HG03571 (cell line): ENCODE data around the gene TMEM119.

ENCODE experiments used
- ATAC-seq: cut with Tn5 transposase; IDR thresholded peaks from one replicate; pipeline ENCODE4 v1.9.1; 2021; ENCODE audit not compliant: unreplicated experiment

Gene TMEM119, protein sequence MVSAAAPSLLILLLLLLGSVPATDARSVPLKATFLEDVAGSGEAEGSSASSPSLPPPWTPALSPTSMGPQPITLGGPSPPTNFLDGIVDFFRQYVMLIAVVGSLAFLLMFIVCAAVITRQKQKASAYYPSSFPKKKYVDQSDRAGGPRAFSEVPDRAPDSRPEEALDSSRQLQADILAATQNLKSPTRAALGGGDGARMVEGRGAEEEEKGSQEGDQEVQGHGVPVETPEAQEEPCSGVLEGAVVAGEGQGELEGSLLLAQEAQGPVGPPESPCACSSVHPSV

DNA sequence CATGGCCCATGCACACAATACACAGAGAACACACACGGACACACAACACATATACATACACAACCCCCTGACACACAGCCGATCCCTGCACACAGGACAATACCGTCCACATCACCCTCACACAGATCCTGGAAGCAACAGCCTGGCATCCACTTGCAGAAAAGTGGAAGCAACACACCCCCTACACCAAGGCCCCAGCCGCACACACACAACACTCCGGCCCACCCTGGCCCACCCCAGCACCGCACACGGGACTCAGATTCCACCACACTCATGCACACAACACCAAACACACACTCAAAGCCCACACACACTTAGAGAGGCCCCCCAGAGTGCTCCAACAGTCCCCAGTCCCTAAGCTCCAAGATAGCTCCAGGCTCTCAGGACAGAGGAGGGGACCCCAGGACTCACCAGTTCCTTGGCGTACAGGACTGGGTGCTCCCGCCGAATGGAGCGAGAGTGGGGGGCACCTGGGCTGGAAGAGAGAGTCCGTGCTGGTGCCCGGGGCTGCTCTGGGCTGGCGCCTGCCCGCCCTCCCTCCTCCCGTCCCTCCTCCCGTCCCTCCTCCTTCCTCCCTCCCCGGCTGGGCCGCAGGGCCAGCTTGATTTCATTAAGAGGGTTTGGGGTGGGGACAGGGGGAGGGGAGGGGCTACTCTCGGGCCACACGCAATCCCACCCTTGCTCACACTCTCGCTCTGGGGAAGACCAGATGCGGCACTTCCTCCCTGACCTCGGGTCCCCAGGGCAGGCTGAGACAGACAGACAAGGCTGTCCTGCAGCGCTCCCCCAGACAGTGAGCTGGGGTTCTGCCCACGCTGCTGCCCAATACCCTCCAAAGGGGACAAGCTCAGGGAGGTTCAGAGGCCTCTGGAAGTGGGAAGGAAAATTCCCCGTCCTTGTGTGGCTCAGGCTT is at the start of gene TMEM119:
TMEM119 (minus strand) TSS at position 526 of the 913 bp plus-strand sequence. CDS start 5,701 bp downstream, outside the sequence.
- no peak for ATAC-seq

DNA sequence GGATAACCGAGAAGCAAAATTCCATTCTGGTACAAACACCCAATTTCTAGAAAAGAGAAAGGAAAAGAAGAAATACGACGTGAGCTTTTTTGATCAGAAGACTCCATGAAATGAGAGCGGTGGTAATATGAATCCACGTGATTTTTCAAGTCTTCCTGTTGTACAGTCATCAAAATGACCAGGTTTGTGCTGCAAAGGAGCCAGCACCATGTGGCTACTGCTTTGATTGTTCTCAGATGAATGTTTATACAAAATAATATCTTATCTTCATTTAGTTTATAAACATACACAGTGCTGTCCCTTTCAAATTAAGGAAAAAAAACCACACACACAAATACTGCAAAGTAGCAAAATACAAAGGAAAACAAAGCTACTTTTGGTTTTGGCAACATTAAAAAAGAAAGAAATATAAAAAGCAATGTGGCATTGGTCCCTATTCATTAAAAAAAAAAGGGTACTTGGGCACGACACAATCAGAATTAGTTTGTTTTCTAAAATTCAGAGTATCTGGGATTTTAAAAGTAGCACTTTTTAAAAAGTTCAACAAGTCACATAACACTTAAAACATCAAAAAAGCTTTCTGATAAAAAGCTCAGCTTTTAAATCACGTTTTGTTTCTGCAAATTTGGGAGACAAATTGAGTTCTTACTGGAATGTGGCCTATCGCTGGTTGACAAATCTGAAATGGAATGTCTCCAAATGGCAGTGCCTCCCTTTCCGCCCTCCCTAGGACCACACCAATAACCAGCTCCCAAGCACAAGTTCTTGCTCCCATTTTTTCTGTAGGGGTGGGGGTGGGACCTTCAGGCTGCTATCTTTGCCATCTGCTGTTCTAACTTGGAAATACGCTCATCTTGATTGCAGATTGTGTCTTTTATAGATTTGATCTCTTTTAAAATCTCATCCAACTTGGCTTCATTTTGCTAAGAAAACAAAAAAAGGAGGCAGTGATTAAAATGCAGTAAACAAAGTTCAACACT is 49.0 kb upstream of the TMEM119 start:
- ATAC-seq, result no peak

DNA sequence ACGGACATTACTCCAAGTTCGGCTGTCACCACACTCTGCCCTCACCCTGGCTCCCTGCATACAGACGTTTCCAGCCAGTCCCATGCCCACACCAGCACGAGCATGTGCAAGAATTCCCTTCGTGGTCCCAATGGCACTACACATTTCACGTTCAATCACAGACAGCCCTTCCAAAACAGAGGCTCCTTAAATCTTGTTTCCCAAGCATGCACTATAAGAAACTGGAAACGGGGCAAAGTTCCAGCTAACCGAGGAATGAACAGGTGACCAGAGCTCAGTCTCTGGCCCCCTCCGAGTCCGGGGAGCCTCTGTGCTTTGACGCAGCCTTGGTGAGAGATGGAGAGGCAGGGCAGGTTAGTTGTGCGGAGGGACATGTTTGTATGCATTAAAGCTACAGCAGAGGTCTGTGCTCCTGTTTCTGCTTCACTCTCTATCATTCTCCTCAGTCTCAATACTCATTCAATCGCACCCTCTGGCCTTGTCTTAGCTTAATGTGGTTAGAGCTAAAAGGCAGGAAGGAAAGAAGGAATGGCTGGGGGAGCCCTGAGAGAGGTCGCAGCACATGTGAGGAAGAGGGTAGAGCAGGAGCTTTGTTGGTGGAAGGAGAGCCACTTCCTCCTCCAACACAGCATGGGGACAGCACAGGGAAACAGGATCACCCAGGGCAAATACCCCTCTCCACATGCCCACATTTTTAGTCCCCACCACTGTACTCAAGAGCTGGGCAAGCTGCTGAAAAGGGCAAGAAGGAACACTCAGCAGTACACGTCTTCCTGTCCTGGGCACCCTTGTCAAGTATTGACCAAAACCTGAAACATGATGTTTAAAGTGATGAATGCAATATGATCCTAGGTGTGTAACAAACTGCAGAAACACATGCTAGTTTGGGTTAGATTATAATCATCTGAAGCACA is 48.1 kb upstream of the TMEM119 start:
- ATAC-seq, result no peak

DNA sequence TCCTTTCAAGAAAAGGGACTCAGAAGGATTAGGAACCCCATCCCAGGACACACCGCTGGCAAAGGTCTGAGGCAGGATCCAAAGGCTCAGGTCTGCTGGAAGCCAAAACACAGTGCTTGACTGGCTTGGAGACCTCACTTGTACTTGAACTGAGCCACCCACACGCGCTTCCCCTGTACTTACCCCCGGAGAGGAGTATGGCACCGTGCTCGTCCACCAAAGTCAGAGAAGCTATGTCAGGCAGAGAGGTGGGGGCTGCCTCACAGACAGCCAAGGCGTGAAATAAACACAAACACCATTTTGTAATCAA is 46.9 kb upstream of the TMEM119 start:
- no peak for ATAC-seq

DNA sequence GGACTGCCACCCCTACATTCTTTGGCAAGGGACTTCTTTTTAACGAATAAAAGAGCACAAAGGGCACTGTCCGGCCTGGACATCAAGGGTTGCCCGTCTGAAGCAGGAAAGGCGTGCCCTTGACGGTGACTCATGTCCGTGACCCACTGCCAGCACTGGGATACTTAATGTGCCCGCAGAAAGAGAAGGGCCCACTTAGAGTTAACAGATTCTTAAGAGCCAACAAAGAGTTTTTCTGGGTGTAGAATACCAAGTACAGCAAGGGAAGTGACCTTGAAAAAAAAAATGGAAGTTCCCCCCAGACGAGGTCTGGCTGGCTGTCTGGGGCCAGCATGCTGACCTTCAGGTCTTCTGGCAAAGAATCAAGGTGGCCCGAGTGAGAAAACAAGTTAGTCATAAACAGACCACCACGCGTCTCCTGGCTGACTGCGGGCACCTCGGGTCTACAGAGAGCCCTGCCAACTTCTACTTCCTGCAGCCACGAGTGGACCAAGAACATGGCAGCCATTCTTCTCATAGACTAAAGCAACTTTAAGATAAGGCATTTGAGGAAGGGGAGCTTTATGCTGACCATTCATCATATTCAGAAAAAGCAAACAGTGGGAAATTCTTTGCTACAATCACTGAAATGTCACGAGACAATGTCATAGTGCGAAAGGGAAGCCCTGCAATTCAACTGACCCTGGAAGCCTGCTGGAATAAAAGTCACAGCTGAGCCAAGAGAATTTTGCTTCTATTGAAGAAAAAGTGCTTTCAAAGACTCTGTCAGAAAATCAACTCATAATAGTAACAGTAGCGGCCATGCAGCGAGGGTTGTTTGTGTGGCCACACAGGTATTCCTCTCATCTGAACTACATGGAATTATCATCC is 46.3 kb upstream of the TMEM119 start:
- no peak for ATAC-seq

DNA sequence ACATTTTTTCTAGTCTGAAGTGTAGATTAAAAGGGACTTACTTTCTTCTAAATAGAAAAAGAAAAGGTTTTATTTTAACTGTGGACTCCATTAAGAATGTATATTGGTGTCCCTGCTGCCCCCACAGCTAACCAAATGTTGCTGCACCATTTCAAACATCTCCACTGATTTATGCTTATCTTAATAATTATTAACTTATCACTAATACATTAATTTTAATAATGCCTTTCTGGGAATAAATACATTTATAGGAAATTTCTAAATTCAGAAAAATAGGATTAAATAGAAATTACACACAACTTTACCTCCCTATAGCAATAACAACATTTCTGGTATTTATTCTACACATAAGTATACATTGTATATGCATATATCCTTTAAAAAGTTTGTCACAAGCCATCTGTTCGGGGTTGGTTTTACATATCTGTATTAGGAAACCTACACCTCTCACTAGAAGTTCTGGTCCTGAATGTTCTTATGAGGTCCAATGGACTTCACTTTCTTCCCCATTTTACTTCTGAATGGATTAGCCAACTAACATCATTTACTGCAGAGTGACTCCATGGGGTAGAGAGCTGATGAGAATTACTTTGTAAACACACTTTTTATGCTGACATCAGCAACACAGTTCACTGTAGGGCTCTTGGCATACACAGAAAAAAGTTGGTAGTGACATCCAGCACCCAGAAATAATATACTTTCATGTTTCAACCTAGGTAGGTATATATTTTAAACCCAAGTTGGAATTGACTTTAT is 45.2 kb upstream of the TMEM119 start:
- no peak for ATAC-seq

DNA sequence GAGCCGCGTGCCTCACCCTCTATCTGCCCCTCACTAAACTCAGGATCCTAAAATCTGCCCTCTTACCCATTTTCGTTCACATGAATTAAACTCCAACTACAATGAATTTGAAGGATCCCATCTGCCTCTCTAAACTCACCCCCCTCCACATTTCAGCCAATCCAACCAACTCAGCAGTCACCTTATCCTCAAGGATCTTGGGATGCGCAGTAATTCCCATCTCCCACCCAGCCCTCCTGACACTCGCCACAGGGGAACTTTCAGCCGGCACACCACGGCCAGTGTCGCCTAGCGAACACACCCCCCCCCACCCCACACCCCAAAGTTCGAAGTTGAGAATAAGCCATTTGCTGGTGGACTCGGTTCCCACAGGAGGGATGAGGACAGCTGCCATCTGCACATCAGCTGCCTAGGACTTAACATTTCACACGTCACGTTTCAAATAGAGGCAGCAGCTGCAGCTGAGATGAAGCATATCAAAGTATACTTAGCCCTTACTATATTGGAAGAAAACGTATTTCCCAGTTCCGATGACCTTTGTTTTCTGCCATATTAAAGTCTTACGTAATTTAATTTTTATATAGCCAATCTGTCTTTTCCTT is 44.5 kb upstream of the TMEM119 start:
- ATAC-seq, result no peak

DNA sequence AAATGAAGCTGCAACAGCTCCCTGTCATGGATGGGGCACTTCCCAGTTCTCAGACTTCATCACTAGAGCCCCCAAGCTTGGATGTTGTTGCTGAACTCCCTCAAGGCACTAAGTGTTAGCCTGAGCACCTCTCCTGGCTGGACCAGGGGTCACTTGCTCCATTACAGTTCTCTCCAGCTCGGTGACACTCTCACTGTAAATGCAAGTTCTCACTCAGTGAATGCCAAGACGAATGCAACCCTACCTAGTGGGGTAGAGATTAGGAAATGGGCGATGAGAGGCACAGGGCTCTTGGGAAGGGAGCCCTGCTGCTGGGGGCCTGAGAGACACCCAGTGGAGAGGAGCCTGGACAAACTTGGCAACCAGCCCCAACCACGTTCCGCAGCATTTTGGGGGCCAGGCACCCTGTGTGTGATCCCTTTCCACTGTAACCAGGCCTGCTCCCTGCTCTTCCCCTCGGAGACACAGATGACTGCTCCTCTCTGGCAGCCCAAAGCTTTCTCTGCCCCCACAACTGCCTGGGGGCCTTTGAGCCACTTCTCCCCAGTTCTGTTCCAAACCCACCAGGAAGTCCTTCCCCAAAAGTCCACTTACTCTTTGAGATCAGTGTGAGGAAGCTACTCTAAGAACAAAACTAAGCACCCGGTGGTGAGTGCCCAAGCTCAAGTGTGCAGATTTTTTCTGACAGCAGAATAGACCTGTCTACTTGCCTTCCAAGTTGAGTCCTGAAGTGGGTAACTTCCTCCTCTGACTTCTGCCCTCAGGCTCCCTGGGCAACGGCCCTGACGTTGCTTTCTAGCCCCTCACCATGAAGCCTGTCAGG is 43.8 kb upstream of the TMEM119 start:
- no peak for ATAC-seq

DNA sequence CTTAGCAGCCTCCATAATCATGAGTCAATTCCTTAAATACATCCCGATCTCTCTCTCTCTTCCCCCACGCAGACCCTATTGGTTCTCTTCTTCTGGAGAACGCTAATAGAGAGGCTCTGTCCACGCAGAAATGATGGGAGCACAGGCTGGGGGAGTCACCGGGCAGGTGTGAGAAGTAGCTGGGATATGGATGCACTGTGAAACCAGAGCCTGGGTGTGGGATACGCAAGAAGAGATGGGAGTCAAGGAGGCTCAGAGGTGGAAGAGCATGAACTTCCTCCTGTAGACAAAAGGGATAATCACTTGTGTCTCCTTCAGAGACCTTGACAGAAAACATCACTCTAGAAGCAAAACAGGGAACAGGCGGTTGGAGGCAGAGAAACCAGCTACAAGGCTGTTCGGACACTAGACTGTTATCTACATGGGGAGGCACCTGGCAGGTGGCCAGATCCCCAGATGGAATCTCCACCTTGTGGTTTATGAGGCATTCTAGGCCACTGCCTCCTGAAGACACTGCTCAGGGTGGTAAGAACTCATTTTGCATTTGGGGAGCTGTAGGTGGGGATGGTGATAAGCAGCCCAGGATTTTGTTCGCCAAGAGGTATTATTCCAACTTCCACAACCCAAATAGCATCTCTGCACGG is 43.0 kb upstream of the TMEM119 start:
- ATAC-seq, result no peak

DNA sequence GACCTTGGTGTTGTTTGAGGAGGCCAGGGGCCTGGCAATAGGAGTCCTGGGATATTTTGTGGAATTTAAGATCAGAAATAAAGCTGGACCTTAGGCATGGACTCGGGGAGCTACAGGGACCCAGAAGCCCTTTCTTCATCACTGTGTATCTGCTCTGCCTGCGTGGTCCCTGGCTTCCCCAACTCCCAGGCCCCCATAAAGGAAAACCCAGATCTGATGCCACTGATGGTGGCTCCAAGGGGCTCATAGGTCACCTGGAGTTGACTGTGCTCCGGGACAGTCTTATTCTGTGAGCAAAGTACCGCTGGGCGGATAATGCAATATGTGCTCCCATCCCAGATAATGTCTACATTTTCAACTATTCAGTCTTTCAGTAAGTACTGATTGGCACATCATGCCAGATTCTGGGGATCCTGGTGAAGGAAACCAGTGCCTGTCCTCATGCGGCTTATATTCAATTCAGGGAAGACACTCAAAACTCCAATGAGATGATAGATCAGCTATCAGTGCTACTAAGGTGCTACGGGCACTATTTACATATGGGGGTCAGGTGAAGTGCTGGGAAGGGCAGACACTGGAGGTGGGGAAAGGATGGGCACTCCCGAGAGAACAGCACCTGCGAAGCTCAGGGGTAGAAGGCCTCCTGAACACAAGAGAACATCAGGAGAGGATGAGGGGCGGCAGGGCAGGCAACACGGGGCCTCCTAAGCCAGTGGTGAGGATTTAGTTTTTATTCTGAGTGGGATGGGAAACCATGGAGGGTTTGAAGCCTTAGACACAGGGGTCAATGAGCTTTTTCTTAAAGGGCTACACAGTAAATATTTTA is 41.3 kb upstream of the TMEM119 start:
- ATAC-seq, result no peak

DNA sequence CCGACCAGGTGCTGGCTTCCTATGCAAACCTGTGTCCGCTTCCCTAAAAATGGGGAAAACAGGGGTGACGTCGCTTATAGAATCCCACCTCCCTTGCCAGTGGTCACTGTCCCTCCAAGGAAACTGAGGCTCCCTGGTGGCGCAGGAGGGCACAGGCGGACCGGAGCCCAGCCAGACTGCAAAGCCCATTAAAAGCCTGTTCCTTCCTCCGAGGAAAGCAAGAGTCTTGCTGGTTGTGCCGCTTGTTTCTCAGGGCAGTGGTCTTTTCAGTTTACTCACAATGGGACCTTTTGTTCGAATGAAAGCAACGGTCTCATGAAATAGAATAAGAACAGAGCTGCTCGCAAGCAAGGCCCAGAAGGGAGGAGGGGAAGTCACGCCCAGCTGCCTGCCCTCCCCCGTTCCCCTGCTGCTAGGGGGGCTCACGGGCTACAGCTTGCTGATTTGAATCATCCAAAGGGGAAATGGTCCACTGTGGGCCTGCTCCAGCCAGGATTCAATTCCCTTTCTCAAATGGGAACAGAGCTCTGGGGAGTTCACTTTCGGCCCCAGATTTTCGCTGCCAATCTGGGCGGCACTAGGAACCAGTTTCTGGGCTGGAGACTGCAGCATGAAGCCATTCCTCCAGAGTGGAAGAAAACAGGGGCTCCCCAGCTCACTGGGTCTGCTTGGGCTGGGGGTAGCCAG is 40.4 kb upstream of the TMEM119 start:
- ATAC-seq, result no peak

DNA sequence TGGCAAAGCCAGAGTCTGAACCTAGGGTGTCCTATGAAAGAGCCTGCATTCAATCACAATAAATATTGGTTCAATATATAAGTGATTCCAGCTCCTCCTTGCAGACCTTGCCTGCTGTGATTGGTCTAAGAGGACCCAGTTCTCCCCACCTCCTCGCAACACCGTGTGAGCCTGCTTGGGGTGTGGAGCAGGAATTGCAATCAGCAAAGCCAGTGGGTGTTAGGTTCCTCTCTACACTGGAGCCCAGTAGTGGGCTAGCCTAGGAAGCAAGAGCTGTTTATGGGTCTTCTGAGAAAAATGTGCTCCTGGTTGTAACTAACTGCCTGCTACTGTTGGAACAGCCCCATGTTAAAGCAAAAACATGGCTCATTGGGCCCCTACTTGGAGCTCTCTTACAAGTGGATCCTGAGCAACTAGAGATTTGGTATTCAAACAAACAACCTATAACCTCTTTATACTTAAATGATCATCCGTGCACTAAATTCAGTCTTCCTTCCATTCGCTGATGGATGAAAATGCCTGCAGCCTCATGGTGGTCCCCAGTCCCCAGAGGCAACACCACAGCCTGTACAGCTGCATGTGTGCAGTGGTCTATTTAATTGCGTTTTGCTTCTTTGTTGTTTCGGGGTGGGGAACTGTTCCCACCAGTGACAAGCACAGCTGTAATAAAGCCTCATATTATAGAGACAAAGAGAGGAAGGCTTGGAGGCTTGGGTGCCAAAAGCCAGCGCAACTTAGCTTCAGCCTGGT is 39.5 kb upstream of the TMEM119 start:
- ATAC-seq, result no peak

DNA sequence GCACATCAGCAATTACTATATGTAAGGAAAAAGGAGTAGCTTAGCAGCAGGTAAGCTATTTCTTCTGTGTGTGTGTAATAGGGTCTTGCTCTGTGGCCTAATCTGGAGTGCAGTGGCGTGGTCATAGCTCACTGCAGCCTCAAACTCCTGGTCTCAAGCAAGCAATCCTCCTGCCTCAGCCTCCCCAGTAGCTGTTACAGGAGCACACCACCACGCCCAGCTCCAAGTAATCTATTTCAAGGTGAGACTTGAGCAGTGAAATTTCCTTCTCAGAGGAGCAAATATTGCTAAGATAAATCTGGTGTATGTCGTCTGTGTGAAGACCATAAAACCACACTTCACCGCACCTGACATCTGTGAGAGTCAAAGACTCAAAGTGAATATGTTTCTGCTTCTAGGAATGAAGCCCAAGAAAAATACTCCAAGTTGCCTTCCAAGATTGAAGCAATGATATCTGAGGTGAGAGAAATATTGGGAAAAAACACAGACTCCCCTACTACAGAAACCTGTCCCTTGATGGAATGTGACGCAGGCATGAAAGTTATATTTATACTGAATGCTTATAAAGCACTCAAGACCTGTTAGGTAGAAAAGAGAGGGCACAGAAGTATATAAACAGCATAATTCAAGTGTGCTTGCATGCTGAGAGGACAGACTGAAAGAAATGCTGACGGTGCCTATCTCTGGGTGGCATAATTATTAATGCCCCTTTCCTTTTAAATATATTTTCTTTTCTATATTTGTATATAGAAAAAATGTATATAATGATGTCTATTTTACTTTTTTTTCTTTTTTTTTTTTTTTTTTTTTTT is 38.3 kb upstream of the TMEM119 start:
- ATAC-seq, result no peak
